ENCODE results near the gene KRT20.
A peak's percentile ranks its signal among the peaks of the same experiment; 100 is the strongest.
"Not testable (repeated sequence)": the region's sequence is repeated elsewhere in the genome, so short reads cannot be mapped to it uniquely, and the experiment has no call there.

KRT20 gene

GRCh38 chr17:40884708-40885512, at the start of gene KRT20:
TSS of gene KRT20 (minus strand) at chr17:40885242. CDS start at chr17:40885185, 57 bp downstream.
- DNase-seq (ENCODE audit: low spot score): no peak

DNA sequence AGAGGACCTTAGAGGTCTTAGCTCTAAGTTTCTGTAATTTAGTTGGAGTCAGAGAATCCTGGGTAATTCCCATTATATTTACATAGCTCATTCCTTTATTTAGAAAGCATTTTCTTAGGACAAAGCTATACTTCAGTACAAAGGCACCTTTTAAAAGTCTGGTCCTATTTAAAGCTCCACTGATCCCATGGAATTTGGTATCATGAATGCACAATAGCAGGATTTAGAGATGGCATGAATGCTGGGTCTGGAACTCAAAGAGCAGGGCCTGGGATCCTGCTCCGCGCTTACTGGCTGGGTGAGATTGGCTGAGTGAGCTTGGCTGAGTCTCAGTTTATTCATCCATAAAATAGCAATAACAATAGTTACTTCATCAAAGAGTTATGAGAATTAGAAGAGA, 47.6 kb upstream of the KRT20 start:
- DNase-seq (ENCODE audit: low spot score): no peak

GRCh38 chr17:40931311-40931710, 46.3 kb upstream of the KRT20 start:
- DNase-seq (ENCODE audit: low spot score): no peak

- DNase-seq (ENCODE audit: low spot score): no peak
Measured at GRCh38 chr17:40926341-40926740, 41.3 kb upstream of the KRT20 start.

GRCh38 chr17:40922239-40922638, 37.2 kb upstream of the KRT20 start:
- DNase-seq (ENCODE audit: low spot score): no peak

DNA sequence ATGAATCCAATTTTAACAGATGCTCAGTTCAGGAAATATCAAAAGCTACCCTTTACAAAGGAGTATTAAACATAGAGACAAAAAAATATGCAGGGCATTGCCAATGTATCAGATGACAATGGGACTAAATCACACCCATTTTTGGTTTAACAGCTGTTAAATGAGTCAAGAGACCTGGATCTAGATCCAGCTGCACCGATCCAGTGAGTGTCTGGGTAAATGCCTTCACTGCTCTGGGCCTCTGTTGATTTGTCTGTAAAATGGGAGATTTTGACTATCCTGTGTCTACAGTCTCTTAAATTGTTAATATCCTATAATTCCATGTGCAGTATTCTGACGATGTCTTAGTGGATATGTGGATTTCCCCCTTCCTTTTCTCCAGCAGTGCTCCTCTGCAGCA, 36.0 kb upstream of the KRT20 start:
- DNase-seq (ENCODE audit: low spot score): no peak

DNA sequence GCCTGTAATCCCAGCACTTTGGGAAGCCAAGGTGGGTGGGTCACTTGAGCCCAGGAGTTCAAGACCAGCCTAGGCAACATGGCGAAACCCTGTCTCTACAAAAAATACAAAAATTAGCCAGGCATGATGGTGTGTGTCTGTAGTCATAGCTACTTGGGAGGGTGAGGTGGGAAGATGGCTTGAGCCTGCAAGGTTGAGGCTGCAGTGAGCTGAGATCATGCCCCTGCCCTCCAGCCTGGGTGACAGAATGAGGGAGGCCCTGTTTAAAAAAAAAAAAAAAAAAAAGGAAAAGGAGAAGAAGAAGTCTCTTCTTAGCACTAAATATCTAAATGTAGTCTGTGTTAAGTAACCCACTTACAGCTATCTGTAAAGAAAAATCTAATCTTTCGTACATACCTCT, 32.1 kb upstream of the KRT20 start:
- not testable (repeated sequence) for DNase-seq (ENCODE audit: low spot score)

DNA sequence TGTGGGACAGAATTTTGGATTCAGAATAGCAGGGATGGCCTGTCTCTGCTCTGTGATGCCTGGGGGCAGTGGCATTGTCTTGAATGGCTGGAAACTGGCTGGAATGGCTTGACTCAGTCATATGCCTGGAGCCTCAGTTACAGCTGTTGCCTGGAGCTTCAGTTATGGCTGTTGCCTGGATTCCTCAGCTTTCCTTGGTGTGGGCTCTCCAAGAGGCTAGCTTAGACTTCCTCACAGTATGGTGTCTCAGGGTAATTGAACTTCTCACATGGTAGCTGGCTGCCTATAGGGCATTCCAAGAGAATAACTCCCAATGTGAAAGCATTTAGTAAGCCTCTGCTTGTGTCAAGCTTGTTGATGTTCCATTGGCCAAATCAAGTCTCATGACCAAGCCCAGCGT, 31.3 kb upstream of the KRT20 start:
- DNase-seq (ENCODE audit: low spot score): no peak

GRCh38 chr17:40915721-40916256, 30.7 kb upstream of the KRT20 start:
- no peak for DNase-seq (ENCODE audit: low spot score)

DNA sequence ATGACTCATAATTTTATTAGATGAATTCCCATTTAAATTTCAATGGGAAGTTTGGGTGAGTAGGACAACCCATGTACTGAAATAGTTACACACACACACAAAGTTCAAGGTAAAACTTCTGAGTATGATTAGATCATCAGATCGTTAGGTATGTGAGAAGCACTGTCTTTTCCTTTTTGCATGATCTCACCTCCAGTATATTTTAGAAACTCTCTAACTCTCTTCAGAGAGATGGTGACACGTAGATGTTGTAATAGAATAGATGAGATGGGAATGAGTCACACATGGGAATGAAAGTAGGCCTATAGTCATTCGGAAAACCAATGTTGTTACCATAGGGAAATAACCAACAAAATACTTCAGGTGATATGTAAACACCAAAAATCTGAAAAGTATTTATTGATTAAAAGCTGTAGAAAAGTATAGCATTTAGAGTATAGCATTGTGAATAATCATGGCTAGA, 30.2 kb upstream of the KRT20 start:
- DNase-seq (ENCODE audit: low spot score): no peak

GRCh38 chr17:40914075-40914855, 29.2 kb upstream of the KRT20 start:
- DNase-seq (ENCODE audit: low spot score): no peak

DNA sequence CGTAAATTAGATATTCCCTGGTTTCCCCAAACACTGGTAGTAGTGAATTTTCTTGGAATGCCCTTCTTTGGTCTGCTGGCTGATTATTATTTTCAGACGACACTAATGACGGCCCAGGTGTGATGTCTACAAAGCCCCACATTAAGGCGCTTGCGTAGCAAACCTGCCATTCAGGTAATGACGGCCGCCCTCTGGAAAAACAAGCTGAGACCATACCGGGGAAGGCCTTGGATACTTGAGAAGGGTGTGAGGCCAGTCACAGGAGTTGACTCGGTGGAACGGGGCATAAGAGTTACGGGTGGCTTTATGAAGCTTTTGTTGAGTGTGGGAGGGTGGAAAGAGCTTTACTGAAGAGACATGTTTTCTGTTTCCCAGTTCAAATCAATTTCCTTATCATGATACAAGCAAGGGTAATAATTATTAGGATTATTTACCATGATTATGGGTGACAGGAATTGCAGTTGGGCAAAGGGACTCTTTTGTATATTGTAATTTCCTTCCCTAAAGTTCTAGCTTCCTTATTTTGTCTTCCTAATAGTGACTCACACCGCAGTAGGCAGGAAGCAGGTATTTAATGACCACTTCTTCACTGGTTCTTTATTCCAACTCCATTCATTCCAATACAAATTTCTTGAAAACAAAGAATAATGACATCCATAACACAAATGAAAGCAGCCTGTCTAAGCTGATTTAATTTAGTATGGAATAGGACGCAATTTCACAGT, 27.6 kb upstream of the KRT20 start:
- no peak for DNase-seq (ENCODE audit: low spot score)

DNA sequence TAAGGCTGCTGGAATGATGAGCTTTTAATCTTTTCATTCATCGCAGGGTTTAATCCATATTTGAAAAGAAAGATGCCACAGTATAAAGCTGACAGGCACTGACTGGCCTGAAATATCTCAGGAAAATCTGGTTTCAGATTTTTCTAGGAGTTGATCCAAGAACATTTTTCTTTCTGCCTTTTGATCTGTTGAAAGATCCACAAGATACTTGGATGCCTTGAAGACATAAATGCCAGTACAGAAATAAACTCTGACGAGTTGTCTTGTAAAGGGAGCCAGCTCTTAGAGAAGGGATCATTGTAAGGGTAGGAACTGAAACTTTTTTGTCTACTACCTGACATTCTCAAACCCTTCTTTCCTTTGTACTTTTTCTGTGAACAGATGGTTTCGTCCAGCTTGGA, 25.4 kb upstream of the KRT20 start:
- DNase-seq (ENCODE audit: low spot score): no peak

DNA sequence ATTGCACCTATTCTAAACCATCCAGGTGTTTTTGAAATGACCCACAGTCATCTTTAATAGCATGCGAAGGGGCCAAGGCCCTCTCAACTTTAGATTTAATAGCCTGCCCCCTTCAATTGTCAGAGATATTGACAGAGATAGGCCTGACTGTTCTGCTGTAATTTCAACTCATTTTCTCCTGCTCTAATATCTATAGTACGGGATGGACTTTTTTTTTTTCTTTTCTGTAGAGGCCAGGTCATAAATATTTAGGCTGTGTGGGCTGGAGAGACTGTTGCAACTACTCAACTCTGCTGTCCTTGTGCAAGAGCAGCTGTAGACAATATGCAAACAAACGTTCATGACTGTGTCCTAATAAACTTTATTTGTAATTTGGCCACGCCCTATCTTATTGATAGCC, 24.7 kb upstream of the KRT20 start:
- no peak for DNase-seq (ENCODE audit: low spot score)

DNA sequence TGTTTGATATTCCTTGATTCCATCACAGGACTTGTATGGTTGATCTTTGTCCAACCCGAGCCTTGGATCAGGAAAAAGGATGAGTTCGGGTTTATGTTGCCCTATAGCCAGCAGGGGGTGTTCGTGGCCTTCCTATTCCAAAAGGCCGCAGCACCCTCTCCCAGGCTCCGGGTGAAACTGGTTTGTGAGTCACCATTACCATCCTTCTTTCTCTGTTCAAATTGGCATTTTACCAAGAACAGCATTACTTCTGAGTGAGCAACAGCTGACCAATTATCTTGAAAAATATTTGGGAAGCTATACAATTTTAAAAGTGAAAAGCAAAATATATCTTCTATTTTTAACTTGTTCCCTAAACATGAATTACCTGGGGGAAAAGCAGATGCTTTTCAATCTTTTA, 24.3 kb upstream of the KRT20 start:
- peak; percentile 32 for DNase-seq (ENCODE audit: low spot score)

DNA sequence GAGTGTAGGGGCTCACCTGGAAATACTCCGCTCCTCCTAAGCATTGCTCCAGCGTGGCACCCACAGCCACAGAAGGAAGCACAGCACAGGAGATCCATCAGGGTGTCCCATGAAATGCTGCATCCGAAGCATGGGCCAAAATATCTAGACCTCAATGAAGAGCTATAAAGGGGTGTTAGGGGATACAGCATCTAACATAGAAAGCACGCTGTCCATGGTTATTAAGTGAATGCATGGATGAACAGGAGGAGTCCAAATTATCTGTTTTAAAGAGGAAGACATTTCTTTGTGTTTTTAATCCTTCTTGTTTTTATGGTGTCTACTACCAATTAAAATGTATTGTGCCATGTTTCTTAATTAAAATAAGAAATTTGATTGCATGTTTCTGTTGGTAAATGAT, 21.6 kb upstream of the KRT20 start:
- no peak for DNase-seq (ENCODE audit: low spot score)

GRCh38 chr17:40905370-40905769, 20.3 kb upstream of the KRT20 start:
- no peak for DNase-seq (ENCODE audit: low spot score)

DNA sequence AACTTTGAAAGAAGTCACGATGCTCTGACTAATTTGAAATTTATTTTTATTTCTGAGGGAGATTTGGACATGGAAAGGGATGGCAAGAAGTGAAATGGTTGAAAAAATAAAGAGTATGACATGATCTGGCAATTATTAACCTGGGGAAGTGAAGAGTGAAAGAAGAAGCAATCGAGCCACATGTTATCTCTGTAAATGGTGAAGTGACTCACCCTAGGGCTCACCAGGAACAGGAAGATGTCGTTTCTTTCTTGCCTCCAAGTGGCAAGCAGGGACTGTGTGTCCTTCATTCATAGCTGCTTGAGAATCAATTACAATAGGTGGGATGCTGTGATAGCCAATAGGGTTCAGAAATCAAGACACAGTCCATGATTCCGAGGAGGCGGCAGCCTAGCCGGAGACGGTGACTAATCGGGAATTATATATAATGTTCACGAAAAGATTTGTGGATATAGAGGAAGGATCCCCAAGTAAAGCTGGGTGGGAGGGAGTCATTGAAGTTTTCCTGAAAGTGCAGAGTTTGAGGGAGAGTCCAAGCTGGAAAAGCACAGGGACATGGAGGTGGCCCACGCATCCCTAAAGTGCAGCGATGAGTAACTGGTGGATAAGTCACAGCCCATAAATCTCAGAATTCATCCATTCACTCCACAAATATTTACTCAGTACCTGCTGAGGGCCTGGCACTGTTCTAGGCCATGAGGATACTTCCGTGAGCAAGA, 18.2 kb upstream of the KRT20 start:
- DNase-seq (ENCODE audit: low spot score): peak; percentile 18

- no peak for DNase-seq (ENCODE audit: low spot score)
Measured at GRCh38 chr17:40902498-40902897, 17.5 kb upstream of the KRT20 start.

DNA sequence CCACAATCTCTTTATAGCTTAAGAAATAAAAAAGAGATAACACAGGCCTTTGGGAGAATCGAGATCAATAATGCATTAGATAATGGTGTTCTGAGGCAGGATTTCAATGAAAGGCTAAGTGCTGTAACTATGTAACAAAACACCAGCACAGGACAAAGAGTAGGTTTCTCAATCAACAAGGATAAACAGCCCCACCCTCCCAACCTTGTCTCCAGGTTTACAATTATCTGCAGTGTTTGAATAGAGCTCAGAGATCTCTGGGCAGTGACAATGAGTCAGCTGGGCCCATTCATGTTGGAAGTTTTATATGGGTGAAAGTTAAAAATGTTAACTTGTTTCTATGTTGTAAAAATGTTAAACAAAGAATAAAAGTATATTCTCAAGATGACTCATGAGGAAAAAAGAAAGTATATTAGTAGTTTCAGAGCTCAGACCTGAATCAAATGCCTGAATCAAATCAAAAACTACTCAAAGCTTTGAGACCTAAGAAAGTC, 17.0 kb upstream of the KRT20 start:
- DNase-seq (ENCODE audit: low spot score): peak; percentile 37

DNA sequence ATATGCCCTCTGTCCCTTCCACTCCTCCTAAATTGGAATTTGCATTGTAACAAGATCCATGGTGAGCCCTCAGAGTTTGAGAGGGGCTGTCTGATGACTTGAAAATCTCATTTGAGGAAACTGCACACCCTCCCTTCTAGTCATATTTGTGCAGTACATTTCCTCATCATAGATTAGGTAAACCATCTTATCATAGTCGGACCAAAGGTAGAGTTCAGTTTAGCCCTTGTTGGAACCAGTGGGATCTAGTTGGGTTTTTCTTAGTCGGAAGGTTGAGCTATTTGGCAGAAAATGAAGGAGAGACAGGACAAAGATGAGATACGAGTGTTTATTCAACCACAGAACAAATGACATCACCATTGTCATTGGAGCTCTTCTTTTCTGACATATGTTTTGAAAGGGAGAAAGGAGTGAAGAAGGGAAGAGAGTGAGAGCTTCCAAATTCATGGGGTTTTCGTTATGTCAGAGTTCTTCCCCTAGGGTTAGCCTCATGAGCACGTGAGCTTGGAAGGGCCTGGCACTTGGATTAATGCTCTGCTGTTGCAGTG, 15.8 kb upstream of the KRT20 start:
- DNase-seq (ENCODE audit: low spot score): no peak

Data from HuH-7.5 (cell line).